SJSA1 (cell line): Measurements from ENCODE around the gene ECI2. TPM values are rescaled to one million over a fixed set of nuclear protein-coding genes. Genes with fewer than 3 reads are reported as not detected.

Source experiments
- DNase-seq, 2 experiments: peaks; one replicate each; pipeline ENCODE4 v3.0.0-alpha.2; 2015 to 2020; ENCODE audit warnings: low spot score in 2 of 2, low read depth in 1 of 2
- H3K27ac ChIP-seq: fragments of 250-450 bp; sonication (Bioruptor Pico); 2 replicates; pipeline ENCODE4 v1.5.1; 2020; ENCODE audit warnings: mild to moderate bottlenecking, moderate library complexity
- H3K27me3 ChIP-seq: fragments of 250-450 bp; sonication (Bioruptor Pico); replicated peaks from 2 replicates; pipeline ENCODE4 v1.5.1; 2020; ENCODE audit warnings: mild to moderate bottlenecking, moderate library complexity
- H3K36me3 ChIP-seq: fragments of 250-450 bp; sonication (Bioruptor Pico); 2 replicates; pipeline ENCODE4 v1.5.1; 2020; ENCODE audit warnings: mild to moderate bottlenecking
- H3K4me1 ChIP-seq: fragments of 250-450 bp; sonication (Bioruptor Pico); replicated peaks from 2 replicates; pipeline ENCODE4 v1.6.1; 2021; ENCODE audit warnings: mild to moderate bottlenecking
- H3K4me3 ChIP-seq: fragments of 250-450 bp; sonication (Bioruptor Pico); 2 replicates; pipeline ENCODE4 v1.5.1; 2020; ENCODE audit warnings: mild to moderate bottlenecking
- H3K9me3 ChIP-seq: fragments of 250-450 bp; sonication (Bioruptor Pico); replicated peaks from 2 replicates; pipeline ENCODE4 v1.5.1; 2020; ENCODE audit warnings: mild to moderate bottlenecking
- total RNA-seq: library from RNA; depleted of rRNA; stranded (reverse); fragments of >200 nt; shearing (Covaris generic); gene quantifications from 2 replicates; pipeline ENCODE4 v1.2.3, GENCODE V29; 2014

ECI2 gene
- total RNA-seq, 1 experiment from 2014 or later = 91.6 TPM

DNA sequence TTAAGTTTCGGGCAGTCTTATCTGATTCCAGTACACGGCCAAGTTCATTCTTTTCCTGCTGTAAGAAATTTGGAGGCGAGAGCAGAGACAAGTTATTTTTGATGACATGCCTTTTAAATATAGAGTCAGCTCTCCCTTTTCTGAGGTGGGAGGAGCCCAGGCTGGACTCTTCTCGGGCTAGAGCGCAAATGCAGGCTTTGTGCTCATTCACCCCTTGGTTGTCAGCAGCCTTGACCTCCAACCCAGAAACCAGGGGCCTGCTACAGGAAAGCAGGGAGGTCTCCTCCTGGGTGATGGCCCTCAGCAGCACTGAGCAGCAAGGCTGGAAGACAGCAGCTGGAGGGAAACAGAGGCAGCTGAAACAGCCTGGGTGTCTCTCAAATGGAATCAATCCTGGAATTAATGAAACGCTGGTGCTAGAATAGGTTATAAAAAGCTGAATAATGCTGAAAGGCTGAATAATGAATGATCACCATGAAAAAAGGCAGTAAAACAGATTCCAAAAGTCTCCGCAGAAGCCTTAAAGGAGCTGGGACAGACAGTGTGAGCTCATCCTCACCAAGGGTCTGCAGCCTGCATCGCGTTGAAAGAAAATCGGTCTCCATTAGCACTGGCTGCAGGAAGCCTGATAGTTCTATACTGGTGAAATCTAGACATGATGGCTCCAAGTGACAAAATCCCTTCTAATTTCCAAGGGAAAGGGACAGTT is 28.2 kb upstream of the ECI2 start:
- Histone ChIP-seq H3K36me3 (no peaks in the 10 kb centered on the region), H3K27ac (no peak overlapping the region)

DNA sequence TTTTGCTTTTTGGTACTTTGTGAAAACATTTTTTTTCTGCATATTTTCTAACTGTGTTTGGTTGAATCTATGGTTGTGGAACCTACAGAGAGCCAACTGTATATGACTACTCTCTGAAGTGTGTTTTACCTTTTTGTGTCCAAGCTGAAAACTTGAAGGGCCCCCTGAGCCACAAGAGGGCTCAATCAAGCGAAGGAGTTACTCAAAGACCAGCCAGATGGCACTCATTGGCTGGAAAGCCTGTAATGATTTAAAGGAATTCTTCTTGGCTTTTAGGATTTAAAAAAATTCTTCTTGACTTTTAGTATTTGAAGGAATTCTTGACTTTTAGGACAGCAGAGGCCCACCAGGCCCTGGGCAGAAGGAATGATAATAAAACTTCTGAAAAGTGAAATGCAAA is 27.0 kb upstream of the ECI2 start:
- Histone ChIP-seq H3K27ac (no peak overlapping the region), H3K9me3 (no peaks in the 10 kb centered on the region), H3K4me3 (no peak overlapping the region), H3K27me3 (no peaks in the 10 kb centered on the region), H3K36me3 (no peaks in the 10 kb centered on the region), H3K4me1 (no peaks in the 10 kb centered on the region)
- no peak for DNase-seq

More for the DNA sequence above, 28.2 kb upstream of the ECI2 start:
- Histone ChIP-seq H3K4me3 (no peak overlapping the region), H3K27me3 (no peaks in the 10 kb centered on the region), H3K9me3 (no peaks in the 10 kb centered on the region), H3K4me1 (no peaks in the 10 kb centered on the region)
- no peak for DNase-seq

- Histone ChIP-seq H3K9me3 (no peaks in the 10 kb centered on the region), H3K27ac (no peak overlapping the region), H3K4me3 (no peak overlapping the region), H3K27me3 (no peaks in the 10 kb centered on the region), H3K36me3 (no peaks in the 10 kb centered on the region), H3K4me1 (peaks cover 4% of the 10 kb centered on the region; the same call in 1 of the 2 replicates)
- DNase-seq = no peak
Observed at GRCh38 chr6:4159491-4159890, 24.1 kb upstream of the ECI2 start.

DNA sequence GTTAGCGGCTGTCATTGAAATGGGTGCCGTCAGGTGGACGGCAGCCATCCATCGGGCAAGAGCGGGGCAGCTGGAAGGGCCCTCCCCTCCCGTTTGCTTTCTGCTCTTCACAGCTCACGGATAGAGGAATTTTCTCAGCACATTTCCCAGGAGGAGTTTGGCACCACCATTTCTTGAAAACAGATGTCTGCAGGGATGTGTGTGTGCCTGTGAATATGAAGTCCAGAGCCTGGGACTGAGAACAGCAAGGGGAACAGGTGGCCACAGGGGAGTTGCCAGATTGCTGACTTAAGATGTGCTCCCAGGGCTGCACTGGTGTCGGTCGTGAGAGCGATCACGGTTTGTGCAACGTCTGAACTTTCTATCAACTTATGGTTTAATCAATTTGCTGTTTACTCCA is 22.1 kb upstream of the ECI2 start:
- H3K27ac ChIP-seq = no peak overlapping the region
- peaks cover 4% of the 10 kb centered on the region; the same call in 1 of the 2 replicates for H3K4me1 ChIP-seq
- no peaks in the 10 kb centered on the region for H3K27me3 ChIP-seq
- no peak overlapping the region for H3K4me3 ChIP-seq
- H3K36me3 ChIP-seq = no peaks in the 10 kb centered on the region
- H3K9me3 ChIP-seq = no peaks in the 10 kb centered on the region
- DNase-seq = no peak

DNA sequence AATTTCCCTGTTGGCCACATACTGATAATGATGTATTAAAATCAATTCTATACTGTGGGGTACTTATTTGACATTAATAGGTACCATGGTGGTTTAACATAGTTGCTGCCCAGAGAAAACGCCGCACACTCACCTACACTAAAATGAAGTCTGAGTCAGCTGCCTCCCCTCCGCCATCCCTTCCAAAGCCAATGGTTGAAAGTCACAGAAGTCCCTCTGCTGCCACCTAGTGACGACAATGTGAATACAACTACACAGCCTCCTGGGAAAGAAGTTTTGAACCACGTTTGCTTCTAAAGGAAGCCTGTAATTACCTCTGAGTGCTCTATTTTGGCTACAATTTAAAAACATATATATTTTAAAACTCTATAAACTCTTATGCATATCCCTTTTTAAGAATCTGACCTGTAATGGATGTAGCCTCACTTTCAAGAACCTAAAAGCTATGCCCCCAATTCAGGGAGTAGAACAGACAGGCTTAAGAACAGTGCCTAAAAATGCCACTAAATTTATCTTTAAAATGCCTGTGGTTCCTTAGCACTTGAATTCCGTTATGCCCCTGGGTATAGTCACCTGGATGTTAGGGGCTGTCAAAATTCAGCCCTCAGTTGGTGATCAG is 20.6 kb upstream of the ECI2 start:
- H3K27me3 ChIP-seq = no peaks in the 10 kb centered on the region
- DNase-seq = peak; percentile 74 to 77
- peaks cover 4% of the 10 kb centered on the region; the same call in 1 of the 2 replicates for H3K4me1 ChIP-seq
- H3K9me3 ChIP-seq = no peaks in the 10 kb centered on the region
- H3K27ac ChIP-seq = no peak overlapping the region
- H3K36me3 ChIP-seq = no peaks in the 10 kb centered on the region
- H3K4me3 ChIP-seq = no peak overlapping the region

GRCh38 chr6:4153514-4153985 is 18.2 kb upstream of the ECI2 start:
- Histone ChIP-seq H3K9me3 (no peaks in the 10 kb centered on the region), H3K4me1 (peaks cover 4% of the 10 kb centered on the region; the same call in 1 of the 2 replicates), H3K4me3 (no peak overlapping the region), H3K27me3 (no peaks in the 10 kb centered on the region), H3K36me3 (no peaks in the 10 kb centered on the region), H3K27ac (no peak overlapping the region)
- no peak for DNase-seq

- Histone ChIP-seq H3K27ac (no peak overlapping the region), H3K4me3 (no peak overlapping the region), H3K36me3 (no peaks in the 10 kb centered on the region), H3K9me3 (no peaks in the 10 kb centered on the region), H3K4me1 (no peaks in the 10 kb centered on the region), H3K27me3 (no peaks in the 10 kb centered on the region)
- DNase-seq = no peak
Observed at GRCh38 chr6:4145083-4145482, 9.7 kb upstream of the ECI2 start.

- no peak for DNase-seq
- peaks cover 5% of the 10 kb centered on the region for H3K36me3 ChIP-seq
- H3K4me3 ChIP-seq = no peak overlapping the region
- H3K27ac ChIP-seq = no peak overlapping the region
- no peaks in the 10 kb centered on the region for H3K9me3 ChIP-seq
- no peaks in the 10 kb centered on the region for H3K27me3 ChIP-seq
- H3K4me1 ChIP-seq = peaks cover 10% of the 10 kb centered on the region
Observed at GRCh38 chr6:4139272-4139671, 3.9 kb upstream of the ECI2 start.

DNA sequence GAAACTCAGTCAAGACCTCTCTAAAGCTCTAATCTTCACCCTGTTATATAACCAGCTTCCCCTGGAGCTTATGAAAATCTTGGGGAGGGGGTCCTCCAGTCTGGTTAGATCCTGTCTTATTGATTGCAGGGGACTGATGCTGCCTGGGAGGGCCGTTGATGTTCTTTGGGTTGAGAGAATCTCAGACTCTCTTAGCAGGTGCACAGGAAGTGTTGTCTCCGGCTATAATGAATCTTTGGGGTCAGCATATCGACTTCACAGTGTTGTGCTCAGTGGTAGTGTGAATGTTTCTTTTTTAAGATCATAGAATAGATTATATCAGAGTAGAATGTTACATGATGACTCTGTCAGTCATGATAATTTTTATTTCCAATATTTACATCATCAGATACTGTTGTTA is 2.8 kb upstream of the ECI2 start:
- H3K4me1 ChIP-seq = peaks cover 17% of the 10 kb centered on the region
- H3K27ac ChIP-seq = no peak overlapping the region
- no peaks in the 10 kb centered on the region for H3K27me3 ChIP-seq
- H3K9me3 ChIP-seq = no peaks in the 10 kb centered on the region
- no peak overlapping the region for H3K4me3 ChIP-seq
- H3K36me3 ChIP-seq = peaks cover 5% of the 10 kb centered on the region
- DNase-seq = no peak

DNA sequence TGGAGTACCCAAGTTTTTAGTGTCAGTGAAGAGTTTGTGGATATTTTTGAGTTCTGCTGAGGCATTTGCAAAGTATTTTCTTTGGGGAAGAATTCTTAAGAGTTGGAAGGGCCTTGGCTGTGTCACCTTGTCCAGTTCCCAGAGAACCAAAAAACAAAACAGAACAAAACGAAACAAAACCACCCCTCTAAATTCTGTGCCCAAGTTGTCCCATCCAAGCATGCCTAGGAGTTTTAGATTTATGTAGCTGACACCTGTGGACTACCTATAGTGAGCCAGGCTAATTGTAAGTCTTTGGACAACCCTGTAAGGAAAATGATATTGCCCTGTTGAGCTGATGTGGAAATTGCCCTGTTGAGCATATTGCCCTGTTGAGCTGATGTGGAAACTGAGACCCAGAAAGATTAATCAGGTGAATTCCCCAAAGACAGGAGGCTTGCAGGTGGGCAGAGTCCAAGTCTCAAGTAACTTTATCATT is 1.0 kb upstream of the ECI2 start:
- no peaks in the 10 kb centered on the region for H3K9me3 ChIP-seq
- H3K27me3 ChIP-seq = no peaks in the 10 kb centered on the region
- H3K27ac ChIP-seq = peak overlapping the region; percentile 60
- H3K4me3 ChIP-seq = peak overlapping the region; percentile 71
- DNase-seq = no peak
- H3K4me1 ChIP-seq = peaks cover 17% of the 10 kb centered on the region
- peaks cover 15% of the 10 kb centered on the region for H3K36me3 ChIP-seq

DNA sequence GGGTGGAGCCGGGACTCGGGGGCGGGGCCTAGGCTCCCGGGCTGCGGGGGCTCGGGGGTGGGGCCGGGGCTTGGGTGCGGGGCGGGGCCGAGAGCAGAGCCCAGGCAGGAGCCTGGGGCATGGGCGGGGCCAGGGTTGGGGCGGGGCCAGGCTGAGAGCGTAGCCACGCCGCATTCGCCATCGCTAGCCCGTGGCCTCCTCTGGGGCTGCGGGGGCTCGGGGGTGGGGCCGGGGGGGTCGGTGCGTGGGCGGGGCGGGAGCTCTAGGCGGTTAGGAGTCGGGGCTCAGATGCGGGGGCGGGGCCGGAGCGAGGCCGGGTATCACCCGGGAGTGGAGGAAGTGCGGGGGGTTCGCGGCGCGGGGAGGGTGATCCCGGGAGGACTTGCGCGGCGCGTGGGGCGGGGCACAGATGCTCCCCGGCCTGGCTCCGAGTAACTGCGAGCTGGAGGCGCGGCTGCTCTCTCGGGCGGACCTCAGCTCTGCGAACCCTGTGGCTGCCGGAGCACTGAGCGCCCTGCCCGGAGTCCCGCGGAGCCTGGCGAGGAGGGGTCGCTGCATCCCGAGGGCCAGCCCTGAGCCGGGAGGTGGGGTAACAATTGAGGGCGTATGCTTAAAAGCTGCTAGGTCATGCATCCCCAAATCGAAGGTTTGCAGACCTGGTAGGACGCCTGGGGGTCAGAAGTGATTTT is 434 bp upstream of the ECI2 start:
- Histone ChIP-seq H3K4me3 (peak overlapping the region; percentile 71), H3K27ac (peak overlapping the region; percentile 60), H3K36me3 (peaks cover 20% of the 10 kb centered on the region), H3K9me3 (no peaks in the 10 kb centered on the region), H3K27me3 (no peaks in the 10 kb centered on the region), H3K4me1 (peaks cover 17% of the 10 kb centered on the region)
- DNase-seq = peak; percentile 60 to 97

DNA sequence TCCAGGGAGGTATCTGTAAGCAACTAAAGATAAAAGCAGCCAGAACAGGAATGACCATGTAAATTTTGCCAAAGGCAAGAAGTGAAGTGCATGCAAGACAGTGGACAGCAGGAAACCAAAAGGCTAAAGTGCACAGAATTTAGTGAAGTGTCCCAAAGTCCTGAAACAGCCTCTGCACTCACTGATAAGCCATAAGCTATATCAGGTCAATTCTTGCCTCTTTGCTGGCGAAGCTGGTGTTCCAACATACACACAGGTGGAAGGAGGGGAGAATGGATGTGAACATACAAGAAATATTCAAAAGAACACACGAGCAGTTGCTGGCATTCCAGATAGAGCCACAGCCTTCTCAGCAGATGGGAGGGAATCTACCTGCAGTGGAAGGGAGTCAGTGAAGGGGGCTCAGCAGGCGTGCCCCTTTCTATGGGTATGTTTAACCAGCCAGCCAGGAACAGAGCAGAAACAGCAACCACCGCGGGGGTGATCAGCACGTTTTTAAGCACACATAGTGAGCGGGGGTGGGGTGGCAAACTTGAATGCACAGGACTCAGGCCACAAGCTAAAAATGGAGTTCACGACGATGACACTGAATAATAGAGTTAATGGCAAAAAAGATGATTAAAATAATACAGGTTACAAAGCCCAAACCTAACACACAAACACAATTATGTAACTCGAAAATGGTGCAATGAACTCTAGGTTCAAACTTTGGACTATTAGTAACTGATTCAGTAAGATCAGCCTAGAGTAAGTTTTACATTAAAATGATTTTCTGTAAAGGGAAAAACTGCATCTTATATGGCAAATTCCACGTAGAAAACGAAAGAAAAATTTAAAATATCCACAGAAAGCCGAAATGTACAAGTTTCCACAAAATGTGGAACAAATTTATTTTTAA is 1.2 kb downstream of the ECI2 start:
- no peaks in the 10 kb centered on the region for H3K9me3 ChIP-seq
- H3K36me3 ChIP-seq = peaks cover 36% of the 10 kb centered on the region
- no peaks in the 10 kb centered on the region for H3K27me3 ChIP-seq
- H3K4me3 ChIP-seq = peak overlapping the region; percentile 80
- peak in 1 of 2 experiments; percentile 22 for DNase-seq
- H3K4me1 ChIP-seq = peaks cover 24% of the 10 kb centered on the region
- peak overlapping the region; percentile 84 for H3K27ac ChIP-seq

- no peak overlapping the region for H3K4me3 ChIP-seq
- H3K9me3 ChIP-seq = no peaks in the 10 kb centered on the region
- H3K27ac ChIP-seq = no peak overlapping the region
- peaks cover 34% of the 10 kb centered on the region for H3K4me1 ChIP-seq
- peaks cover 58% of the 10 kb centered on the region for H3K36me3 ChIP-seq
- no peak for DNase-seq
- H3K27me3 ChIP-seq = no peaks in the 10 kb centered on the region
Observed at GRCh38 chr6:4130357-4130987, 4.9 kb downstream of the ECI2 start.
